Dendritic cell treated with granulocyte-macrophage colony-stimulating factor and Interleukin-4, amounts not matched to agents 40 ng/mL and 50 ng/mL, for 4 days (primary cell): Measurements from ENCODE around the gene HCFC1R1.

ENCODE experiments used
- H3K27ac Mint-ChIP-seq: one replicate; pipeline ENCODE4 v1.8.0; 2022; ENCODE audit warnings: mild to moderate bottlenecking, mixed read lengths
- H3K27me3 Mint-ChIP-seq: one replicate; pipeline ENCODE4 v1.8.0; 2022; ENCODE audit warnings: mild to moderate bottlenecking, mixed read lengths
- H3K36me3 Mint-ChIP-seq: one replicate; pipeline ENCODE4 v1.8.0; 2022; ENCODE audit warnings: low read depth, mixed read lengths
- H3K4me1 Mint-ChIP-seq: one replicate; pipeline ENCODE4 v1.8.0; 2022; ENCODE audit warnings: low read depth, mixed read lengths
- H3K4me3 Mint-ChIP-seq: one replicate; pipeline ENCODE4 v1.8.0; 2022; ENCODE audit warnings: mild to moderate bottlenecking, moderate library complexity, mixed read lengths
- H3K9me3 Mint-ChIP-seq: one replicate; pipeline ENCODE4 v1.8.0; 2022; ENCODE audit warnings: mixed read lengths
- intact Hi-C: fragments of 100-400 bp; cut with micrococcal nuclease; formaldehyde crosslinking; loops from one replicate; pipeline ENCODE4 v1.15.0; 2022

The HCFC1R1 gene

GRCh38 chr16:3032624-3033023 is 8.9 kb upstream of the HCFC1R1 start:
- peaks cover 4% of the 10 kb centered on the region for H3K36me3 Mint-ChIP-seq
- peaks cover 92% of the 10 kb centered on the region for H3K27me3 Mint-ChIP-seq
- intact Hi-C loops = no loop called here
- peak overlapping the region; percentile 73 for H3K27ac Mint-ChIP-seq
- peak overlapping the region; percentile 43 for H3K4me3 Mint-ChIP-seq
- H3K4me1 Mint-ChIP-seq = peaks cover 86% of the 10 kb centered on the region
- no peaks in the 10 kb centered on the region for H3K9me3 Mint-ChIP-seq

GRCh38 chr16:3030222-3031212 is 6.8 kb upstream of the HCFC1R1 start:
- H3K4me3 Mint-ChIP-seq = no peak overlapping the region
- intact Hi-C loops = no loop called here
- peaks cover 81% of the 10 kb centered on the region for H3K4me1 Mint-ChIP-seq
- no peaks in the 10 kb centered on the region for H3K9me3 Mint-ChIP-seq
- peaks cover 72% of the 10 kb centered on the region for H3K27me3 Mint-ChIP-seq
- peaks cover 25% of the 10 kb centered on the region for H3K36me3 Mint-ChIP-seq
- peak overlapping the region; percentile 53 for H3K27ac Mint-ChIP-seq

- intact Hi-C loops = no loop called here
- no peaks in the 10 kb centered on the region for H3K9me3 Mint-ChIP-seq
- peaks cover 78% of the 10 kb centered on the region for H3K4me1 Mint-ChIP-seq
- peak overlapping the region; percentile 24 for H3K4me3 Mint-ChIP-seq
- peak overlapping the region; percentile 53 for H3K27ac Mint-ChIP-seq
- H3K27me3 Mint-ChIP-seq = peaks cover 64% of the 10 kb centered on the region
- peaks cover 29% of the 10 kb centered on the region for H3K36me3 Mint-ChIP-seq
Measured at GRCh38 chr16:3029491-3030221, 5.9 kb upstream of the HCFC1R1 start.

GRCh38 chr16:3028716-3029319 is 5.1 kb upstream of the HCFC1R1 start:
- Mint-ChIP-seq H3K4me3 (peak overlapping the region; percentile 24), H3K27me3 (peaks cover 55% of the 10 kb centered on the region), H3K36me3 (peaks cover 36% of the 10 kb centered on the region), H3K9me3 (no peaks in the 10 kb centered on the region), H3K4me1 (peaks cover 75% of the 10 kb centered on the region), H3K27ac (peak overlapping the region; percentile 37)
- intact Hi-C loops = no loop called here

GRCh38 chr16:3027983-3028715 is 4.4 kb upstream of the HCFC1R1 start:
- no peak overlapping the region for H3K27ac Mint-ChIP-seq

GRCh38 chr16:3027489-3027795 is 3.7 kb upstream of the HCFC1R1 start:
- intact Hi-C loops = no loop called here
- H3K27me3 Mint-ChIP-seq = peaks cover 42% of the 10 kb centered on the region
- H3K4me1 Mint-ChIP-seq = peaks cover 75% of the 10 kb centered on the region
- no peaks in the 10 kb centered on the region for H3K9me3 Mint-ChIP-seq
- no peak overlapping the region for H3K27ac Mint-ChIP-seq
- no peak overlapping the region for H3K4me3 Mint-ChIP-seq
- H3K36me3 Mint-ChIP-seq = peaks cover 46% of the 10 kb centered on the region

More at GRCh38 chr16:3027983-3028715, 4.4 kb upstream of the HCFC1R1 start:
- intact Hi-C loops = no loop called here
- Mint-ChIP-seq H3K4me3 (peak overlapping the region; percentile 44), H3K9me3 (no peaks in the 10 kb centered on the region), H3K36me3 (peaks cover 39% of the 10 kb centered on the region), H3K4me1 (peaks cover 75% of the 10 kb centered on the region), H3K27me3 (peaks cover 49% of the 10 kb centered on the region)

GRCh38 chr16:3026609-3027488 is 3.1 kb upstream of the HCFC1R1 start:
- H3K36me3 Mint-ChIP-seq = peaks cover 46% of the 10 kb centered on the region
- peaks cover 75% of the 10 kb centered on the region for H3K4me1 Mint-ChIP-seq
- no peak overlapping the region for H3K27ac Mint-ChIP-seq
- peaks cover 36% of the 10 kb centered on the region for H3K27me3 Mint-ChIP-seq
- intact Hi-C loops = no loop called here
- no peaks in the 10 kb centered on the region for H3K9me3 Mint-ChIP-seq
- no peak overlapping the region for H3K4me3 Mint-ChIP-seq

- intact Hi-C loops = no loop called here
- H3K4me1 Mint-ChIP-seq = peaks cover 75% of the 10 kb centered on the region
Measured at GRCh38 chr16:3026003-3026378, 2.2 kb upstream of the HCFC1R1 start.

GRCh38 chr16:3025032-3026002 is 1.6 kb upstream of the HCFC1R1 start:
- Mint-ChIP-seq H3K27ac (no peak overlapping the region), H3K4me3 (no peak overlapping the region), H3K27me3 (peaks cover 22% of the 10 kb centered on the region), H3K36me3 (peaks cover 49% of the 10 kb centered on the region), H3K9me3 (no peaks in the 10 kb centered on the region), H3K4me1 (peaks cover 71% of the 10 kb centered on the region)
- intact Hi-C loops = no loop called here

More at GRCh38 chr16:3026003-3026378, 2.2 kb upstream of the HCFC1R1 start:
- no peak overlapping the region for H3K4me3 Mint-ChIP-seq
- no peak overlapping the region for H3K27ac Mint-ChIP-seq
- no peaks in the 10 kb centered on the region for H3K9me3 Mint-ChIP-seq
- peaks cover 46% of the 10 kb centered on the region for H3K36me3 Mint-ChIP-seq
- H3K27me3 Mint-ChIP-seq = peaks cover 28% of the 10 kb centered on the region

GRCh38 chr16:3023415-3023668 is 400 bp downstream of the HCFC1R1 start:
- Mint-ChIP-seq H3K9me3 (no peaks in the 10 kb centered on the region), H3K27me3 (peaks cover 17% of the 10 kb centered on the region), H3K4me1 (peaks cover 67% of the 10 kb centered on the region), H3K4me3 (peak overlapping the region; percentile 81), H3K36me3 (peaks cover 50% of the 10 kb centered on the region), H3K27ac (peak overlapping the region; percentile 90)
- intact Hi-C loops = no loop called here

- Mint-ChIP-seq H3K4me1 (peaks cover 67% of the 10 kb centered on the region), H3K27me3 (peaks cover 20% of the 10 kb centered on the region), H3K4me3 (peak overlapping the region; percentile 81), H3K9me3 (no peaks in the 10 kb centered on the region), H3K36me3 (peaks cover 49% of the 10 kb centered on the region), H3K27ac (peak overlapping the region; percentile 90)
- intact Hi-C loops = no loop called here
Measured at GRCh38 chr16:3022684-3023414, 893 bp downstream of the HCFC1R1 start.
